Esophagus (tissue), 2 donors: ENCODE results near the gene MDGA2. TPM values are rescaled to one million over a fixed set of nuclear protein-coding genes. Genes with fewer than 3 reads are reported as not detected.
"Not testable (repeated sequence)": the region's sequence is repeated elsewhere in the genome, so short reads cannot be mapped to it uniquely, and the experiment has no call there.

ENCODE experiments used
- H3K27ac ChIP-seq, 2 donors: one replicate each; pipeline ENCODE4 v1.5.1; 2013; ENCODE audit warnings: low read depth in 2 of 2, mild to moderate bottlenecking in 2 of 2, inconsistent platforms in 1 of 2, low read length in 1 of 2, moderate library complexity in 1 of 2
- H3K27me3 ChIP-seq, 2 donors: one replicate each; pipeline ENCODE4 v1.6.1; 2013; ENCODE audit warnings: low read length in 2 of 2, control low read depth in 1 of 2, mild to moderate bottlenecking in 1 of 2; ENCODE audit not compliant: insufficient read depth in 2 of 2, control insufficient read depth in 1 of 2
- H3K36me3 ChIP-seq, 2 donors: one replicate each; pipeline ENCODE4 v1.6.1; 2013; ENCODE audit warnings: low read length in 1 of 2; ENCODE audit not compliant: control insufficient read depth in 2 of 2, insufficient read depth in 2 of 2
- H3K4me1 ChIP-seq, 2 donors: one replicate each; pipeline ENCODE4 v1.6.1; 2013; ENCODE audit warnings: low read length in 1 of 2; ENCODE audit not compliant: control insufficient read depth in 2 of 2, insufficient read depth in 2 of 2
- H3K4me3 ChIP-seq, 2 donors: one replicate each; pipeline ENCODE4 v1.5.1; 2013; ENCODE audit warnings: low read length in 2 of 2, mild to moderate bottlenecking in 2 of 2, low read depth in 1 of 2, moderate library complexity in 1 of 2
- H3K9me3 ChIP-seq, 2 donors: one replicate each; pipeline ENCODE4 v1.6.1; 2013; ENCODE audit warnings: mild to moderate bottlenecking in 2 of 2, low read depth in 1 of 2, low read length in 1 of 2, moderate library complexity in 1 of 2; ENCODE audit not compliant: control insufficient read depth in 2 of 2, insufficient read depth in 1 of 2
- WGBS, 2 donors: extraction: QIAGEN DNeasy Blood & Tissue Kit; methylation state at CpG; one replicate each; pipeline ENCODE4 v1.1.7; 2013; 5-methylcytosine and 5-hydroxymethylcytosine counted together
- polyA plus RNA-seq, 2 donors: library from polyadenylated mRNA; stranded (reverse); fragments of 200-250 nt; gene quantifications; one replicate each; pipeline ENCODE4 v1.2.3, GENCODE V29; 2013
- donor health status: healthy with polysubstance abuse.
- donor health status: Bipolar disorder and iron deficiency.

Gene MDGA2
- polyA plus RNA-seq, 2 donors, result not detected

GRCh38 chr14:47179906-47180305 is 495.5 kb downstream of the MDGA2 start:
- Histone ChIP-seq H3K27ac (no peak overlapping the region), H3K4me3 (no peak overlapping the region), H3K4me1 (no peaks in the 10 kb centered on the region), H3K36me3 (no peaks in the 10 kb centered on the region), H3K27me3 (no peaks in the 10 kb centered on the region), H3K9me3 (no peaks in the 10 kb centered on the region)
- WGBS, 2 donors, result 92 to 97% methylated on average over 1 of the region's 1 CpG

DNA sequence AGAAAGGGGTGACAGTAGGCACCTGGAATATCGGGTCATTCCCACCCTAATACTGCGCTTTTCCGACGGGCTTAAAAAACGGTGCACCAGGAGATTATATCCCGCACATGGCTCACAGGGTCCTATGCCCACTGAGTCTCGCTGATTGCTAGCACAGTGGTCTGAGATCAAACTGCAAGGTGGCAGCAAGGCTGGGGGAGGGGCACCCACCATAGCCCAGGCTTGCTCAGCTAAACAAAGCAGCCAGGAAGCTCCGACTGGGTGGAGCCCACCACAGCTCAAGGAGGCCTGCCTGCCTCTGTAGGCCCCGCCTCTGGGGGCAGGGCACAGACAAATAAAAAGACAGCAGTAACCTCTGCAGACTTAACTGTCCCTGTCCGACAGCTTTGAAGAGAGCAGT is 503.5 kb downstream of the MDGA2 start:
- H3K9me3 ChIP-seq, H3K27me3 ChIP-seq, H3K4me1 ChIP-seq, H3K36me3 ChIP-seq, H3K27ac ChIP-seq, H3K4me3 ChIP-seq: not testable (repeated sequence)
- 89 to 91% methylated on average over 10 of the region's 10 CpGs for WGBS, 2 donors

DNA sequence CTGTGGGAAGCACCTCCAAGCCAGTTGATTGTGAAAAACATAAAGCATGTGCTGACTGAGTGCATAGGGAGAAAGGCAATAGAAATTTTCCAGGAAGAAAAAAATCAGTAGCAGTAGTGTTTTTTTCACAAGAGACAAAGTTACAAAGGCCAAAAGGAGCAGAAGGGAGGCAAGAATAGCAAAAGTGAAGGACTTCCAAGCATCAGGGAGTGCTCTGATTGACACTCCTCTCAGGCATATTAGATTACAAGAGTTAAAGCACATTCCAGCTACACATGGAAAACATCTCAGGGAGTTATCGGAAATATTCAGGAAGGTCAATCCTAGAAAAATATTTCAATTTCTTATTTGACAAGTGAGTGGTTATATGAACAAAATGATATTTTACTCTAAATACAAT is 508.0 kb downstream of the MDGA2 start:
- no peaks in the 10 kb centered on the region for H3K4me1 ChIP-seq
- no peak overlapping the region for H3K4me3 ChIP-seq
- no peaks in the 10 kb centered on the region for H3K36me3 ChIP-seq
- H3K27ac ChIP-seq, result no peak overlapping the region
- H3K9me3 ChIP-seq, result peaks cover 5 to 6% of the 10 kb centered on the region in 2 donors
- no peaks in the 10 kb centered on the region for H3K27me3 ChIP-seq
- 91% methylated on average over 1 of the region's 1 CpG for WGBS, 2 donors

- no peak overlapping the region for H3K27ac ChIP-seq
- H3K27me3 ChIP-seq, result no peaks in the 10 kb centered on the region
- H3K4me1 ChIP-seq, result no peaks in the 10 kb centered on the region
- H3K9me3 ChIP-seq, result peaks cover 5 to 11% of the 10 kb centered on the region in 2 donors
- 95 to 96% methylated on average over 13 of the region's 13 CpGs for WGBS, 2 donors
- no peak overlapping the region for H3K4me3 ChIP-seq
- no peaks in the 10 kb centered on the region for H3K36me3 ChIP-seq
Observed at GRCh38 chr14:47155395-47155794, 520.0 kb downstream of the MDGA2 start.

- H3K36me3 ChIP-seq, result no peaks in the 10 kb centered on the region
- H3K9me3 ChIP-seq, result peaks cover 5 to 9% of the 10 kb centered on the region in 2 donors
- H3K27me3 ChIP-seq, result no peaks in the 10 kb centered on the region
- WGBS, 2 donors, result 84 to 88% methylated on average over 14 of the region's 14 CpGs
- no peak overlapping the region for H3K27ac ChIP-seq
- no peaks in the 10 kb centered on the region for H3K4me1 ChIP-seq
- H3K4me3 ChIP-seq, result no peak overlapping the region
Observed at GRCh38 chr14:47154276-47154797, 521.1 kb downstream of the MDGA2 start.

GRCh38 chr14:47153746-47154145 is 521.7 kb downstream of the MDGA2 start:
- Histone ChIP-seq H3K4me3 (no peak overlapping the region), H3K9me3 (peaks cover 5 to 9% of the 10 kb centered on the region in 2 donors), H3K36me3 (no peaks in the 10 kb centered on the region), H3K27ac (no peak overlapping the region), H3K4me1 (no peaks in the 10 kb centered on the region), H3K27me3 (no peaks in the 10 kb centered on the region)

DNA sequence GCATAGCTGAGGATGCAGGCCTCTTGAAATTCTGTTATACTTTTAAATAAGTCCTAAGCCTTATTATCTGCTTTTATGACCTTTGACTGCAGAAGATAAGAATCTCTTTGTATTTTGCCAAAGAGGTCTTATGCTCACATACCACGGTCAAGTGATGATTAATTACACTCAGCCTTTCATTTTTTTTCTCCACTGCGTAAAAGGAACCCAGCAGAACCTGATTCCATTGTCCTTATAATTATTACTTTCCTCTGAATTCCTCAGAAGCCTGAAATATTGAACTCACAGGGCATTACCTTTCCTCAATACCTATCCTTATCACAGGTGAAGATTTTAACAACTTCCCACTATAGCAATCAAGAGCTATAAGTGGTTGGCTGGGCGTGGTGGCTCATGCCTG is 525.1 kb downstream of the MDGA2 start:
- H3K27me3 ChIP-seq, result no peaks in the 10 kb centered on the region
- WGBS, 2 donors, result 43 to 49% methylated on average over 3 of the region's 3 CpGs
- H3K4me1 ChIP-seq, result no peaks in the 10 kb centered on the region
- H3K36me3 ChIP-seq, result no peaks in the 10 kb centered on the region
- no peak overlapping the region for H3K27ac ChIP-seq
- H3K9me3 ChIP-seq, result peaks cover 3 to 6% of the 10 kb centered on the region in 2 donors
- H3K4me3 ChIP-seq, result no peak overlapping the region

DNA sequence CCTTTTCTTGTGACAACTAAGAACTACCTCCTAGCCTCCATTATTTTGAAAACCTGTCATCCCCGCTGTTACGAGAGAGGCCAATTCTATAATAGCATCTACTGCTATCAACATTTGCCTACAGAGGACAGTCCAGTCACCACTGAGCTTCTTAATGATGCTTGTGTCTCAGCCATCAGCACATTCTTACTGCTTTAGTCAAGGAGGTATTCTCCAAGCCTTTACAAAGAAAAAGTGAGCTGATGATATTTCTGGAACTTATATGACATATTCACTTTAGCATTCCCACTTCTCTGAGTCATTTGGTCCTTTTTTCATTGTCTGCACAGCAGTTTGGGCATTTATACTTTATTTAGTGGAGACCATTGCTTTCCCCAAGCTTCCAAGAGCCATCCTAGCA is 526.1 kb downstream of the MDGA2 start:
- no peaks in the 10 kb centered on the region for H3K4me1 ChIP-seq

DNA sequence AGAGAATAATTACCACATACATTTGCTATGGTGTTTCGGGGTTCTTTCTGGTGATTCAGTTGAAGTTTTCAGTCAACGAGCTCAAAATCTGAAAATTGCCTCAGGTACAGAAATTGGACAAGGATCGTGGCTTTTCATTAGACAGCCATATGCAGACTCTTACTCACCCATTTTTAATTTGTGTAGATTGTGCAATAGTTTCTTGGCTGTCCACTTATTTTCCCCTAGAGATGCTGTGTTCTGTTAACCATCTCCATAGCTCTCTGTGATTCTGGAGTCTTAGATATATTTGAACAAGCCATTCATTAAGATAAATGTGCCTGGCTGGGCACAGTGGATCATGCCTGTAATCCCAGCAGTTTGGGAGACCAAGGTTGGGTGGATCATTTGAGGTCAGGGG is 526.7 kb downstream of the MDGA2 start:
- 79 to 86% methylated on average over 3 of the region's 3 CpGs for WGBS, 2 donors
- no peaks in the 10 kb centered on the region for H3K36me3 ChIP-seq
- no peaks in the 10 kb centered on the region for H3K9me3 ChIP-seq
- no peak overlapping the region for H3K27ac ChIP-seq
- no peaks in the 10 kb centered on the region for H3K27me3 ChIP-seq
- no peak overlapping the region for H3K4me3 ChIP-seq
- H3K4me1 ChIP-seq, result no peaks in the 10 kb centered on the region

More for the DNA sequence above, 526.1 kb downstream of the MDGA2 start:
- 92 to 96% methylated on average over 2 of the region's 2 CpGs for WGBS, 2 donors
- H3K27me3 ChIP-seq, result no peaks in the 10 kb centered on the region
- no peaks in the 10 kb centered on the region for H3K36me3 ChIP-seq
- no peak overlapping the region for H3K27ac ChIP-seq
- no peak overlapping the region for H3K4me3 ChIP-seq
- peaks cover 1 to 2% of the 10 kb centered on the region in 2 donors for H3K9me3 ChIP-seq

DNA sequence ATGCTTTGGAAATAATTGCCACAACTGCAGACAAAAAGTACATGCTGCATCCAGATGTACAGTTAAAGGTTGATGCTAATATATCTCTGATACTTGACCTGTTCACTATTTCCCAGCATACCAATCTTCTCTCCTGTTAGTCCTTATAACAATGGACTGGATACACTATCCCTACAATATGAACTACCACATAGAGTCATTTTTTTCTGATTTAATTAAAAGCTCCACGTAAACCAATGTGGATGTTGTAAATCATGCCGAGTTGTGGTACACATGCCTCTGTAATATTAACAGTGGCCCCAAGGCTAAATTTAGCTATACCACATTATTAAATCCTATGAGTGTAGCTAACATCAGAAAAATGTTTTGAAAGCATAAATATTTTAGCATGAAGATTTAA is 554.8 kb downstream of the MDGA2 start:
- H3K27me3 ChIP-seq, result no peaks in the 10 kb centered on the region
- no peak overlapping the region for H3K4me3 ChIP-seq
- no peaks in the 10 kb centered on the region for H3K4me1 ChIP-seq
- no peaks in the 10 kb centered on the region for H3K9me3 ChIP-seq
- no peak overlapping the region for H3K27ac ChIP-seq
- 51 to 69% methylated on average over 2 of the region's 2 CpGs for WGBS, 2 donors
- H3K36me3 ChIP-seq, result no peaks in the 10 kb centered on the region
